ENCODE measurements around the gene LRRC59.

Gene LRRC59

GRCh38 chr17:50367401-50367800, 29.9 kb downstream of the LRRC59 start:
- ATAC-seq: no peak
- no peak for TF ChIP-seq ARNTL (CRISPR knock-in tag; IDR thresholded peaks at IDR 0.05; ENCODE audit: borderline replicate concordance, low read depth)
- TF ChIP-seq RARB (CRISPR knock-in tag; IDR thresholded peaks at IDR 0.05): no peak
- no peak for TF ChIP-seq TSHZ2 (CRISPR knock-in tag; IDR thresholded peaks at IDR 0.05)
- no peak for TF ChIP-seq OSR1 (CRISPR knock-in tag; IDR thresholded peaks at IDR 0.05)
- TF ChIP-seq GLIS3 (CRISPR knock-in tag; IDR thresholded peaks at IDR 0.05): no peak
- TF ChIP-seq CSDC2 (CRISPR knock-in tag; IDR thresholded peaks at IDR 0.05): no peak

GRCh38 chr17:50365649-50366393, 31.5 kb downstream of the LRRC59 start:
- ATAC-seq: no peak
- no peak for TF ChIP-seq OSR1 (CRISPR knock-in tag; IDR thresholded peaks at IDR 0.05)
- TF ChIP-seq ZFP30 (CRISPR knock-in tag; IDR thresholded peaks at IDR 0.05): no peak
- TF ChIP-seq, protein P1, sequence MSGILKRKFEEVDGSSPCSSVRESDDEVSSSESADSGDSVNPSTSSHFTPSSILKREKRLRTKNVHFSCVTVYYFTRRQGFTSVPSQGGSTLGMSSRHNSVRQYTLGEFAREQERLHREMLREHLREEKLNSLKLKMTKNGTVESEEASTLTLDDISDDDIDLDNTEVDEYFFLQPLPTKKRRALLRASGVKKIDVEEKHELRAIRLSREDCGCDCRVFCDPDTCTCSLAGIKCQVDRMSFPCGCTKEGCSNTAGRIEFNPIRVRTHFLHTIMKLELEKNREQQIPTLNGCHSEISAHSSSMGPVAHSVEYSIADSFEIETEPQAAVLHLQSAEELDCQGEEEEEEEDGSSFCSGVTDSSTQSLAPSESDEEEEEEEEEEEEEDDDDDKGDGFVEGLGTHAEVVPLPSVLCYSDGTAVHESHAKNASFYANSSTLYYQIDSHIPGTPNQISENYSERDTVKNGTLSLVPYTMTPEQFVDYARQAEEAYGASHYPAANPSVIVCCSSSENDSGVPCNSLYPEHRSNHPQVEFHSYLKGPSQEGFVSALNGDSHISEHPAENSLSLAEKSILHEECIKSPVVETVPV (CRISPR knock-in tag; IDR thresholded peaks at IDR 0.05): no peak

GRCh38 chr17:50365165-50365564, 32.2 kb downstream of the LRRC59 start:
- TF ChIP-seq, protein P1 (CRISPR knock-in tag; IDR thresholded peaks at IDR 0.05): no peak
- TF ChIP-seq BACH2 (CRISPR knock-in tag; IDR thresholded peaks at IDR 0.05; ENCODE audit: borderline replicate concordance): no peak
- no peak for TF ChIP-seq ZFP30 (CRISPR knock-in tag; IDR thresholded peaks at IDR 0.05)
- TF ChIP-seq ZNF565 (CRISPR knock-in tag; conservative IDR thresholded peaks at IDR 0.05; ENCODE audit: low read depth): no peak
- TF ChIP-seq TSHZ2 (CRISPR knock-in tag; IDR thresholded peaks at IDR 0.05): no peak
- TF ChIP-seq, protein P2, sequence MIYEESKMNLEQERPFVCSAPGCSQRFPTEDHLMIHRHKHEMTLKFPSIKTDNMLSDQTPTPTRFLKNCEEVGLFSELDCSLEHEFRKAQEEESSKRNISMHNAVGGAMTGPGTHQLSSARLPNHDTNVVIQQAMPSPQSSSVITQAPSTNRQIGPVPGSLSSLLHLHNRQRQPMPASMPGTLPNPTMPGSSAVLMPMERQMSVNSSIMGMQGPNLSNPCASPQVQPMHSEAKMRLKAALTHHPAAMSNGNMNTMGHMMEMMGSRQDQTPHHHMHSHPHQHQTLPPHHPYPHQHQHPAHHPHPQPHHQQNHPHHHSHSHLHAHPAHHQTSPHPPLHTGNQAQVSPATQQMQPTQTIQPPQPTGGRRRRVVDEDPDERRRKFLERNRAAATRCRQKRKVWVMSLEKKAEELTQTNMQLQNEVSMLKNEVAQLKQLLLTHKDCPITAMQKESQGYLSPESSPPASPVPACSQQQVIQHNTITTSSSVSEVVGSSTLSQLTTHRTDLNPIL (CRISPR knock-in tag; IDR thresholded peaks at IDR 0.05; ENCODE audit: low read depth): no peak
- no peak for TF ChIP-seq GLIS3 (CRISPR knock-in tag; IDR thresholded peaks at IDR 0.05)
- no peak for TF ChIP-seq ZC3H10 (CRISPR knock-in tag; IDR thresholded peaks at IDR 0.05)
- TF ChIP-seq RARB (CRISPR knock-in tag; IDR thresholded peaks at IDR 0.05): no peak
- no peak for TF ChIP-seq OSR1 (CRISPR knock-in tag; IDR thresholded peaks at IDR 0.05)
- TF ChIP-seq ZNF8 (CRISPR knock-in tag; IDR thresholded peaks at IDR 0.05): no peak
- TF ChIP-seq ZFP3 (CRISPR knock-in tag; IDR thresholded peaks at IDR 0.05): no peak
- TF ChIP-seq PPARA (CRISPR knock-in tag; IDR thresholded peaks at IDR 0.05; ENCODE audit: borderline replicate concordance): no peak
- no peak for TF ChIP-seq POU6F1 (CRISPR knock-in tag; IDR thresholded peaks at IDR 0.05; ENCODE audit: borderline replicate concordance, low read depth)
- TF ChIP-seq ARNTL (CRISPR knock-in tag; IDR thresholded peaks at IDR 0.05; ENCODE audit: borderline replicate concordance, low read depth): no peak
- TF ChIP-seq CSDC2 (CRISPR knock-in tag; IDR thresholded peaks at IDR 0.05): no peak
- TF ChIP-seq ISL1 (CRISPR knock-in tag; IDR thresholded peaks at IDR 0.05): no peak
- no peak for ATAC-seq
